ENCODE measurements around the gene OR5L1.

The OR5L1 gene

DNA sequence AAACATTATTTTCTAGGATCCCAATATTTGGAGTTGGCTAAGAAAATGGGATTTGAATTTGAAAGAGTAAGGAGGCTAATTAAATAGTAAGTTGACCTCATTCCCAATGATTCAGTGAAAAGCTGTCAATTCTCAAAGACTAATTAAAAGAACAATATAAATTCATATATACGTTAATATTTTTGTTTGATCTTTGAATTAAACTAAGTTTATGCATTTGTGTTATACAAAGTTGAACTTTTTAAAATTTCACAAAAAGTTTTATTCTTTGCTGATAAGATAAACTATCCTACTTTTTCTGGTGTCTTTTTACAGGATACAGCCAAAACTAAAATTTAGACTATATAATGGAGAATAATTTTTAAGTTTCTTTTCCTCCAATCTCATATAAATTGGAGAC is at the start of gene OR5L1:
TSS of gene OR5L1 (plus strand) at position 301 of the 400 bp plus-strand sequence. CDS start 100 bp downstream, outside the sequence.
- DNase-seq, result no peak

DNA sequence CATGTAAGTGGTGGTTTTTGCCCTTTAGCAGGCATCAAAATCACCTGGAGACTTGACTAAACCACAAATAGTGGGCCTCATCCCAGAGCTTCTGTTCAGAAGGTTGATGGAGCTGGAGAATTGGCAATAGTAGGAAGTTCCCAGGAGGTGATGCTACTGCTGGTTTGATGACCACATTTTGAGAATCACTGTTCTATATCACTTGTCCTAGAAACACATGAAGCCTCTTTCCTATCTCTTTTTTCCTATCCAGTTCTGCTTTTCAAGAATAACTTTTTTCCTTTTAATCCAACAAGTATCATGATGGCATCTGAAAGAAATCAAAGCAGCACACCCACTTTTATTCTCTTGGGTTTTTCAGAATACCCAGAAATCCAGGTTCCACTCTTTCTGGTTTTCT is 38.0 kb upstream of the OR5L1 start, which contains the start of gene OR5D13:
TSS of gene OR5D13 (plus strand) at position 301 of the 400 bp plus-strand sequence. CDS start at position 301, 0 bp downstream.
- no peak for DNase-seq

- no peak for DNase-seq
Observed at GRCh38 chr11:55791606-55792005, 19.6 kb upstream of the OR5L1 start.

- no peak for DNase-seq
Observed at GRCh38 chr11:55793321-55793720, 17.8 kb upstream of the OR5L1 start.

- DNase-seq, result no peak
Observed at GRCh38 chr11:55795256-55795655, 15.9 kb upstream of the OR5L1 start, which contains the start of gene OR5D14. Gene OR5D14, plus strand, starts transcription at chr11:55795556. Its CDS starts 0 bp downstream, at chr11:55795556.

- no peak for DNase-seq
Observed at GRCh38 chr11:55806248-55806647, 4.9 kb upstream of the OR5L1 start.

DNA sequence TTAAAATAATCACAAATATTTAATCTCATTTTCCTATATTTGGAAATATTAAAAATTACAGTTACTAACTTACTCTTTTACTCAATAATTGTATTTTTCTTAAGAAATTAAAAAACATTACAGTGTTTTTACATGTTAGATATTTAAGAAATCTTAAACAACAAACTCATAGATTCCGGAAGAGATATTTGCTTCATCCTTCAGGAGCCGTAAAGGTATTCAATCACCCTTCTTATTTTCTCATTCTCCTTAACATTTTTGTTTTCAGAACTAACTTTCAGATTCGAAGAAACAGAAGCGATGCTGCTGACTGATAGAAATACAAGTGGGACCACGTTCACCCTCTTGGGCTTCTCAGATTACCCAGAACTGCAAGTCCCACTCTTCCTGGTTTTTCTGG is 8.2 kb downstream of the OR5L1 start, which contains the start of gene OR5D18:
TSS of gene OR5D18 (plus strand) at position 301 of the 400 bp plus-strand sequence. CDS start at position 301, 0 bp downstream.
- no peak for DNase-seq

DNA sequence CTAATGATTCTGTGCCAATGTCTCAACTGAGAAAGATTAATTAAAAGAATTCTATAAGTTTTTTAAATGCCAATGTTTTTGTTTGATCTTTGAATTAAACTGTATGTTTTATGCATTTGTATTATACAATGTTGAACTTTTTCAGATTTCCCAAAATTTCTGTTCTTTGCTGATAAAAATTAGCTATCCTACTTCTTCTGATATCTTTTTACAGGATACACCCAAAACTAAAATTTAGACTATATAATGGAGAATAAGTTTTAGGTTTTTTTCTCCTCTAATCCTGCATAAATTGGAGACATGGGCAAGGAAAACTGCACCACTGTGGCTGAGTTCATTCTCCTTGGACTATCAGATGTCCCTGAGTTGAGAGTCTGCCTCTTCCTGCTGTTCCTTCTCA is 15.8 kb downstream of the OR5L1 start, which contains the start of gene OR5L2:
TSS of gene OR5L2 (plus strand) at position 301 of the 400 bp plus-strand sequence. CDS start at position 301, 0 bp downstream.
- DNase-seq, result no peak

GRCh38 chr11:55838452-55838851 is 27.3 kb downstream of the OR5L1 start, which contains the start of gene OR5D16:
Gene OR5D16, plus strand, starts transcription at chr11:55838752. Its CDS starts 0 bp downstream, at chr11:55838752.
- no peak for DNase-seq

DNA sequence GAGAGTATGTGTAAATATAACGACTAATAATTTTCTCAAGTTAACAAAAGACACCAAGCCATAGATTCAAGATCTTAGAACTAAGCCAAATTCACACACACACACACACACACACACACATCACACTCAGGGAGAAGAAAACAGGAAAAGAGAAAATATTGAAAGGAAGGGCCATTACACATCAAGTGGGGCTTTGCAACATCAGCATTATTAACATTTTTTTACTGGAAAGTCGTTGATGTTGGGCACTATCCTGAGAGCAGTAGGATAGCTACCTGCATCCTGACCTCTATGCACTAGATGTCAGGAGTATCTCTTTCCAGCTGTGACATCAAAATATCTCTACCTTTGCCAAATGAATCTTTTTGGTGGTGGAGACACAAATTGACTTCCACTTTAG is 36.3 kb downstream of the OR5L1 start:
- no peak for DNase-seq

DNA sequence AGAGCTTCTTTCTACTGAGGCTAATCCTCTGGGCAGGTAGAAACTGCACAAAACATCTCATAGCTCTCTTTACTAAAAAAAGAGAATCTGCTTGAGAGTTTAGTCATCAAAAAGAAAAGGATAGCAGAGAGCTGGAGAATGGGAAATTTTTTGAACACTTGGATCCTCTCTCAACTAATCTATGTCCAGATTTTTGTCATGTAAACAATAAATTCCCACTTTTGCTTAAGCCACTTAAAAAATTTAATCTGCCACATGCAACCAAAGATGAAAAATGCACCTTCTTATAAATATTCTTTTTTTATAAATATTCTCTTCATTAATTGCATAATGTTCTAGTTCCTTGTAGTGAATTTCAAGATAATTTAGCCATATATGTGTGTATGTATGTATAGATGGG is 37.9 kb downstream of the OR5L1 start:
- DNase-seq, result no peak

GRCh38 chr11:55852141-55852540 is 41.0 kb downstream of the OR5L1 start:
- no peak for DNase-seq

- DNase-seq, result no peak
Observed at GRCh38 chr11:55854704-55855103, 43.5 kb downstream of the OR5L1 start.
